ENCODE data around the gene TMEM225B.

TMEM225B gene

GRCh38 chr7:99618726-99619125 lies 20.7 kb downstream of the TMEM225B start:
- no peak for TF ChIP-seq ZFX (IDR thresholded peaks at IDR 0.05; ENCODE audit: borderline replicate concordance)
- TF ChIP-seq CTCF (IDR thresholded peaks at IDR 0.05), result no peak
- no peak overlapping the region for H3K27ac ChIP-seq

GRCh38 chr7:99619571-99620130 lies 21.6 kb downstream of the TMEM225B start:
- TF ChIP-seq CTCF (IDR thresholded peaks at IDR 0.05), result no peak
- TF ChIP-seq ZFX (IDR thresholded peaks at IDR 0.05; ENCODE audit: borderline replicate concordance), result no peak
- no peak overlapping the region for H3K27ac ChIP-seq

GRCh38 chr7:99621271-99621670 lies 23.2 kb downstream of the TMEM225B start:
- no peak for TF ChIP-seq CTCF (IDR thresholded peaks at IDR 0.05)
- no peak for TF ChIP-seq ZFX (IDR thresholded peaks at IDR 0.05; ENCODE audit: borderline replicate concordance)
- no peak overlapping the region for H3K27ac ChIP-seq

GRCh38 chr7:99622596-99622995 lies 24.5 kb downstream of the TMEM225B start:
- H3K27ac ChIP-seq, result no peak overlapping the region
- TF ChIP-seq CTCF (IDR thresholded peaks at IDR 0.05) (no peak), ZFX (IDR thresholded peaks at IDR 0.05; ENCODE audit: borderline replicate concordance) (no peak)

GRCh38 chr7:99623091-99623693 lies 25.1 kb downstream of the TMEM225B start:
- TF ChIP-seq ZFX (IDR thresholded peaks at IDR 0.05; ENCODE audit: borderline replicate concordance) (no peak), CTCF (IDR thresholded peaks at IDR 0.05) (no peak)
- no peak overlapping the region for H3K27ac ChIP-seq

GRCh38 chr7:99623702-99624447 lies 25.8 kb downstream of the TMEM225B start:
- no peak for TF ChIP-seq ZFX (IDR thresholded peaks at IDR 0.05; ENCODE audit: borderline replicate concordance)
- no peak for TF ChIP-seq CTCF (IDR thresholded peaks at IDR 0.05)
- H3K27ac ChIP-seq, result no peak overlapping the region

GRCh38 chr7:99624484-99624883 lies 26.4 kb downstream of the TMEM225B start:
- H3K27ac ChIP-seq, result no peak overlapping the region
- no peak for TF ChIP-seq CTCF (IDR thresholded peaks at IDR 0.05)
- TF ChIP-seq ZFX (IDR thresholded peaks at IDR 0.05; ENCODE audit: borderline replicate concordance), result no peak

Data from 22Rv1 (cell line).